Ecto neural progenitor cell (in vitro differentiated cells): ENCODE data around the gene WDR37.
A peak's percentile ranks its signal among the peaks of the same experiment; 100 is the strongest.
"Not testable (repeated sequence)": the region's sequence is repeated elsewhere in the genome, so short reads cannot be mapped to it uniquely, and the experiment has no call there.

Experiments used
- DNase-seq: peaks from one replicate; pipeline ENCODE4 v3.0.0-alpha.2; 2018; ENCODE audit warnings: low spot score

The WDR37 gene, protein sequence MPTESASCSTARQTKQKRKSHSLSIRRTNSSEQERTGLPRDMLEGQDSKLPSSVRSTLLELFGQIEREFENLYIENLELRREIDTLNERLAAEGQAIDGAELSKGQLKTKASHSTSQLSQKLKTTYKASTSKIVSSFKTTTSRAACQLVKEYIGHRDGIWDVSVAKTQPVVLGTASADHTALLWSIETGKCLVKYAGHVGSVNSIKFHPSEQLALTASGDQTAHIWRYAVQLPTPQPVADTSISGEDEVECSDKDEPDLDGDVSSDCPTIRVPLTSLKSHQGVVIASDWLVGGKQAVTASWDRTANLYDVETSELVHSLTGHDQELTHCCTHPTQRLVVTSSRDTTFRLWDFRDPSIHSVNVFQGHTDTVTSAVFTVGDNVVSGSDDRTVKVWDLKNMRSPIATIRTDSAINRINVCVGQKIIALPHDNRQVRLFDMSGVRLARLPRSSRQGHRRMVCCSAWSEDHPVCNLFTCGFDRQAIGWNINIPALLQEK

DNA sequence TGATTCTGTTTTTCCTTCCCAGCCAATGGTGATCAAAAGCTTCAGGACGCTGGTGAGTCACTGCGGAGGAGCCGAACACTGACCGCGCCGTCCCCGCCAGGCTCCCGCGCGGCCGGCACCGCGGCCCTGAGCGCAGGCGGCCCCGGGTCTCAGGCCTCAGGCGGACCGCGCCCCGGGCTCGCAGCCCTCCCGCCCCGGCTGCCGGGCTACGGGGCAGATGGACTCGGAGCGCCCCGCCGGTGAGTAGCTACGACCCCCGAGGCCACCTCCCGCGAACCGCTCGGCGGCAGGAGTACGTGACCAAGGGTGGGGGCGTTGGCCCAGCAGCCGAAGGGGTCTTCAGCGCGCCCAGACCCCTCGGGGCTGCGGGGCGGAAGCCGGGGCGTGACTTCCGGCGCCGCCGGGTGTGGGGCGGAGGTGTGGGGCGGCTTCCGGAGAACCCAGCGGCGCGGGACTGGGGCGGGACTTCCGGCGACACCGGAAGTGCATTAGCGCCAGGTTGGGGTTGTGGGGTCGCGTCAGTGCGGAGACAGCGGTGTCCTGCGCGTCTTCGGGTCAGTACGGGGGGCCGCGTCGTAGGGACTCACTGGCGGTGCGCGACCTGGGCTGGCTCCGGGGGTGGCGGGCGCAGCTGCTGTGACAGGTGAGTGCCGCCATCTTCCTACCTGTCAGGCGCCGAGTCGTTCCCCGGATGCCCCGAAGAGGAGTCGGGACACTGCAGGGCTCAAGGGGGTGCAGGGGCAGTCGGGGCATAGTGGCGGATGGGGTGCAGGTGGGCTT lies at the start of gene WDR37:
WDR37 (plus strand) TSS at position 60 of the 780 bp plus-strand sequence. CDS start 15,771 bp downstream, outside the sequence.
- DNase-seq = peak; percentile 94

DNA sequence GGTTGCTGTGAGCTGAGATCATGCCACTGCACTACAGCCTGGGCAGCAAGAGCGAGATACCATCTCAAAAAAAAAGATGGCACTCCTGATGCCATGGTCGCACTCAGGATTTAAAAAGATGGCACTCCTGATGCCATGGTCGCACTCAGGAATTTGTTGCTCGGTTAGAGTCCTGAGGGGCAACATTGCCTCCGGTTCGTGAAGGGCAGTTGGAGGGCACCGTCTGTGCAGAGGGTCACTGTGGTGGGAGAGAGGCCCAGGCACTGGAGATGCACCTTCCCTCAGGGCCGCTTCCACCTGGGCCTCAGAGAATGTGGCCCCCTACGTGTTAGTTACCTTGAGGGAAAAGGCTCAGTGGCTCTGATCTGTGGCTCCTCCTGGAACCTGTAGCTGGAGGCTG lies 49.6 kb upstream of the WDR37 start:
- DNase-seq = no peak

DNA sequence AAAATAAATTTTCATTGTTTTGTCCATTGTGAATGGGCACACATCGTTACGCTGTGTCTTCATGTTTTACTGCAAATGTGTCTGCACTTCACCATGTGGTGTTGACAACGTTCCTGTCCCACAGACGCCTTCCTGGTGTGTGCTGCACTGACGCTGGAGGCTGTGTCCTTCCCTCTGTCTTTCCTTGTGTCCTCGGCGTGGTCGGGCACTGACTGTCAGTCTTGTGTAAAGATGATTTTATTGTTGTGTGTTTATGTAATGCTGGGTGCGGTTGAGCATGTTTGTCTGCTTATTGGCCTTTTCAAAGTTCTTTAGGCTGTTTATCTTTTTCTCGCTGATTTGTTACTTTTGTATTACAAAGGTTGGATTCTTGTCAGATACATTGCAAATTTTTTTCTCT lies 48.6 kb upstream of the WDR37 start:
- DNase-seq = no peak

DNA sequence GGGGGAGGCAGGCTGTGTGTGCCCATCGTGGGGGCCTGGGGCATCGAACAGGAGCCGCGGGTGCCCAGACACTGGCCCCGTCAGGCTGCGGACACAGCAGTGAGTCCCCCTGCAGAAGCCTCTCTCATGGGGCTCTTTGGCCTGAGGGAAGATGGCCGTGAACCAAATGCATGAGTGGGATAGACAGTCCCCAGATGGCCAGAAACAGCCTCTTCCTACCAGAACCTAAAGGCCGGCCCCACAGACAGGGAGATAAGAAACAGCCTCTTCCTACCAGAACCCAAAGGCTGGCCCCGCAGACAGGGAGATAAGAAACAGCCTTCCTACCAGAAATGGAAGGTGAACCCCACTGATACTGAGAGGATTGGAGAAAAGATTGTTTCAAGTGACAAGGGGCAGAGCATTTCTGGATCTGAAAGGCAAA lies 47.1 kb upstream of the WDR37 start:
- no peak for DNase-seq

DNA sequence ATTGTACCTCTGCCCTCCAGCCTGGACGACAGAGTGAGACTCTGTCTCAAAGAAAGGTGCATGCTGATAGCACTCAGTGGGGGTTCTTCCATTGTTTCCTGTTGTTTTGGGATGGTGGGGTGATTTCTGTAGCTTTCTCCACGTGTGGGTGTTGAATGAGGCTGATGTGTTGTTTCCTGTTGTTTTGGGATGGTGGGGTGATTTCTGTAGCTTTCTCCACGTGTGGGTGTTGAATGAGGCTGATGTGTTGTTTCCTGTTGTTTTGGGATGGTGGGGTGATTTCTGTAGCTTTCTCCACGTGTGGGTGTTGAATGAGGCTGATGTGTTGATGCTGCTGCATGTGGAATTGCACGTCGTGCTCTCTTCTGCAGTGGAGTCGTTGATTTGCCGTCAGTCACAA lies 46.2 kb upstream of the WDR37 start:
- DNase-seq = not testable (repeated sequence)

DNA sequence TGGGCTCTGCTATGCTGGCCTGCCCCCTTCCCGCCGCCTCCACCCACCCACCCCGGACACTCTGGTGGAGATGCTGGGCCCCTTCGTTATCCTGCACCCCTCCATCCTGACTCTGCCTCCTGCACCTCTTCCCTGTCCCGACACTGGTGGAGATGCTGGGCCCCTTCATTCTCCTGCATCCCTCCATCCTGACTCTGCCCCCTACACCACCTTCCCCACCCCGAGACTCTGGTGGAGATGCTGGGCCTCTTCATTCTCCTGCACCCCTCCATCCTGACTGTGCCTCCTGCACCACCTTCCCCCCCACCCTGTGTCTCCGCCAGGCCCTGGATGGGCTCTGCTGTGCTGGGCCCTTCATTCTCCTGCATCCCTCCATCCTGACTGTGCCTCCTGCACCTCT lies 45.5 kb upstream of the WDR37 start:
- no peak for DNase-seq

DNA sequence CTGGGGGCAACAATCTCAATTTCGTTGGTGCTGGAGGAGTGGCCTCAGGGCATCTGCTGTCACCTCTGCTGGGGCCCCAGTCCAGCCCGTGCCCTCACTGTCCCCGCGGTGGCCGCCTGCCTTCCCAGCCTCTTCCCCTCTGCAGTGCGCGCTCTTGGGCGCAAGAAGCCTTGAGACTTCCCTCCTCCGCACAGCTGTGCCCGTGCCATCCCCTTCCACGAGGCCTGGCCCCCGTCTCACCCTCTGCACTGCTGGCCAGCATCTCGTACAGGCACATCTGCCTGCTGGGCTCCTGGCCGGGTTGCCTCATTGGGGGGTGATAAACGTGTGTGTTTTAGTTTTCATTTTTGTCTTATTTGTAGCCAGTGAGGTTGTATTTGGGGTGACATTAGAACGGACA lies 44.5 kb upstream of the WDR37 start:
- no peak for DNase-seq

DNA sequence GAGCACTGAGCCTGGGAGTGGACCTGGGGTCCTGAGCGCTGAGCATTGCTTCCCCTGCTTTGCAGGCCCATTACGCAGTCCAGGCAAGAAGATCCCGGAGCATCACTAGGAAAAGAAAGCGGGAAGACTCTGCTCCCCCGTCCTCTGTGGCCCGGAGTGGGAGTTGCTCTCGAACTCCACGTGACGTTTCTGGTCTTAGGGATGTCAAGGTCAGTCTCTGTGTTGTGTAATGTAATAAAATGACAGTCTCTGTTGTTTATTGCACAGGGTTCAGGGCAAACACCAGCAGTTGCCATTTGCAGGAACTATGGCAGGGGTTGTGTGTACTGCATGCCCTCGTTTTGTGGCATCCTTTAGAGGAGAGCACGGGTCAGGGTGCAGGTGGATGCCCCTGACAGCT lies 40.5 kb upstream of the WDR37 start:
- no peak for DNase-seq

DNA sequence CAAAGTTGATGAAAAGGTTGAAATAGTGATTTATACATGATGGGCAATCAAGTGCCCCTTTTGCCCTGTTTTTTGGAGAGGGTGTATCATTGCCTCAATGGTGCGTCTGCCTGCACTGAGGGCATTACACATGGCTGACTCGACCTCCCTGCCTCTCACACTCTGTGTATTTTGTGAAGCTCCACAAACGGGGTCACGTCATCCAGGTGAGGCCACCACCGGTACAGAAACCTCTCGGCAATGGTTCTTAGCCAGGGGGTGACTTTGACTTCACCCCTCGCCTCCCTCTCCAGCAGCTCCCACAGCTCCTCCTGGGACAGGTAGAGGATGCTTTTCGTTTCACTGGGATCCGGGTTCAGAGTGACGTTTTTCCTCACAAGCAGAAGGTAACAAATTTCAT lies 36.8 kb upstream of the WDR37 start:
- no peak for DNase-seq

DNA sequence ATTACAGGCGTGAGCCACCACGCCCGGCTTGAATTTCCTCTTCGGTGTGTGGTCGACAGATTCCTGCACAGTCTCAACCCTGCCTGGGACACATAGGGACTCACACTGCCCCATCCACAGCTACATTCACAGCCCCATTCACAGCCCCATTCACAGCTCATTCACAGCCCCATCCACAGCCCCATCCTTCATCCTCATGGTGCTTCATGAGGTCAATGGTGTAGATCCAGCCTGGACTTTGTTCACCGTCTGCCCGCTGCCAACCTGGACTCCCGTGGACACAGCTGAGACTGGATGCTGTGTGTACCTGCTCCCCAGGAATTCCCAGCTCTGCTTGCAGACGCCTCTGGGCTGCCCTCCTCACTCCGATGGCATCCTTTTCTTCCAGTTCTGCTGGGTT lies 35.7 kb upstream of the WDR37 start:
- DNase-seq = no peak

DNA sequence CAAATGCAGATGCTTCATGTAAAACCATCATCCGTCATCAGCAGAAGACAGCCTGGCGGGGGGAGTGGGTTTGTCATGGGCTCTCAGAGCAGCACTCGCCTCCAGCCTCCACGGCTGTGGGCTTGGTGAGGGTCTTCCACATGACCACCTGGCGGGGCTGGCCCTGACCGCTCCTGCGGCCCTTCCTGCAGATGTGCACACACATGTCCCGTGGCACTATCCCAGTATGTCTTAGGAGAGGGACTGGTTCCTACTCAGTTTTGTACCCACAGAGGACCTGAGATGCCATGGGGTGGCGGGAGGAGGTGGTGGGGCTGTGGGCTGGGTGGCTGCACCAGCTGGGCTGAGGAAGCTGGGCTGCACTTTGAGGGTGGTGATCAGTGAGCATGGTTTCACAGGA lies 35.2 kb upstream of the WDR37 start:
- no peak for DNase-seq

DNA sequence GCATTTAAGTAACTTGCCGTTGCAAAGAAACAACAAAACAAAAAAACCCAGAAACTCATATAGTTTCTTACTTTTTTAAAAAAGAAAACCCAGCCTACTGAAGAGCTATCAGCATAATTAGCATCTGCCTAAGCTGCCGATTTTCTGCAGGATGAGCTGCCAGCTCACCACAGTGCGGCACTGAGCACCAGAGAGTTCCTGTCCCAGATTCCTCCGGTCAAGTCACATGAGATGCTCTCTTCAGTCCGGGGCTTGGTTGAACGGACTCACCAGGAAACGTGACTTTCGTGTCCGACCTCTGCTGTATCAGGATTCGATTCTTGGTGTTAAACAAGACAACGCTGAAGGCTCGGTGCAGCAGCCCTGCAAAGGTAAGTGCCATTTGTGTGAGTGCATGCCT lies 33.8 kb upstream of the WDR37 start:
- DNase-seq = no peak

DNA sequence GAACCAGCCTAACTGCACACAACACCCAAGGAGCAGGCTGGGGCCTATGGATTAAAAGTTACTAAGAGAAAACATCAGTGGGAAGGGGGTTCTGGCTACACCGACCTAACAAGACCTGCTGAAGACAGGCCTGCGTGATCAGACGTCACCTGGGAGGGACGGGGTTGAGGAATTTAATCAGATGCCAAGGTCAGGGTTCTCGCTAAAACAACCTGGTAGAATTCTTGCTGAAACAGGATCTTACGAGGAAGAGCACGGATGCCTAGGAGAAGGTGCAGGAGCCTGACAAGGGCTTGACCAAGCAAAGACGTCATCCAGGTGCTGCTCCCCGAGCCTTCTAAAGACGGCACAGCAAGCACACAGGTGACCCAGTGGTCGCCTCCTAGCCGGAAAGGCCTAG lies 32.1 kb upstream of the WDR37 start:
- DNase-seq = no peak

DNA sequence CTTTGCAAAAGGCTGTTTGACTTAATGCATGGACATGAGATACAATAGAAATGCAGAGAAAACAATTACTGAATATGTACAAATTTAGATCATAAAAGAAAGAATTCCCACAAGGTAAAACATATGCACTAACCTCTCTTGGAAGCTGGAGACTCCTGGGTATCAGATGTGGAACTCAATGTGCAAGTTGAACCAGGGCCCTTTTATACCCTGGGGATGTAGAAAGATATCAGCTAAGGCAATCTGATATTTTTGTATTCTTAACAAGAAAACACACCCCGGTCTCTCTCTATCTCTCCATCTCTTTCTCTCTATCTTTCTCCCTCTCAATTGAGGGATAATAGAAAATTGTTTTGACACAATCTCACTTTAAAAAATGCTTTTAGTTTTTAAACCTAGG lies 30.5 kb upstream of the WDR37 start, which contains the start of gene IDI2:
IDI2 (minus strand) TSS at position 177 of the 400 bp plus-strand sequence. CDS start 1,136 bp downstream, outside the sequence.
- DNase-seq = no peak

DNA sequence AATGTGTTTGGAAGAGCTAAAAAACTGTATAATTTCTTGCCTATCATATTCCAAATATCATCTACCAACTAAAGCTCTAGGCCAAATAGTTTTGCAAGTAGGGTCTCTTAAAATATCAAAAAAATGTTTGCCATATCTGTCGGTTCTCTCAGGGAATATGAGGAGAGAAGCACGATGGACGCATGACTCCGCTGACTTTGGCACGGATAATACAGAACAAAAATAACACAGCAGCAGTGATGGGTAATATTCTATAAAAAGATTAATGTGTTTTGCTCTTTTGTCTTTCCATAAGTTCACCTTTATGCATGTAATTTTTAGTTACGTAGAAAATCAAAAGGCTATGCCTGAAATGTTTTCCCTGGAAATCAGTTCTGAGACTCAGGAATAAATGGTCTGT lies 29.6 kb upstream of the WDR37 start:
- DNase-seq = no peak

DNA sequence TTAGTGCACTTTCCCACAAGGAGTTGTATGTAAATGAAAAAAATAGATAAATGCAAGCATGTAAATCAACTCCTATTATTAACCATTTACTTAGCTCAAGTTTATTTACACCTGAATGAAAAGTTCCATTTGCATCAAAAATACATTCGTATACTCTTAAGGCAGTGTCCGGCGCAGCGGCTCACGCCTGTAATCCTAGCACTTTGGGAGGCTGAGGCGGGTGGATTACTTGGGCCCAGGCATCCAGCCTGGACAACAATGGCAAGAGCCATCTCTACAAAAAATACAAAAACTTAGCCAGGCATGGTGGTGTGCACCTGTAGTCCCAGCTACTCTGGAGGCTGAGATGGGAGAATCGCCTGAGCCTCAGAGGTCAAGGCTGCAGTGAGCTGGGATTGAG lies 26.3 kb upstream of the WDR37 start:
- no peak for DNase-seq

DNA sequence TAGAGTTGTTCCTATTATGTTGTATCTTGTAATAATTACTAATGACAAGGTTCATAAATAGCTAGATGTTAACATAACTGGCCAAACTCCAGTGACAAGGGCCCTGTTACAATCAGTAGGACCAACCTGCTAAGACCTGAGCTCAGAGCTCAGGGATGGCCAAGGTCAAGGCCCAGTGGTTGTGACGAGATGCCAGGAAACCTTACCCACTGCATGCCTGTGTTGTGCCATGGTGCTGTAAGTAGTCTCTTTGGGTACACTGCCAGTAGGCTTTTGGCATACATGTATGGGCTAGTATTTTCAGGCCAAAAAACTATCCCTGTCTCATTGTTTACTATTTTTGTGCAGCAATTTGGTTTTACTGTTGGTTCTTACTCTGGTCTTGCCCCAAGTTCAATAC lies 22.6 kb upstream of the WDR37 start:
- no peak for DNase-seq

DNA sequence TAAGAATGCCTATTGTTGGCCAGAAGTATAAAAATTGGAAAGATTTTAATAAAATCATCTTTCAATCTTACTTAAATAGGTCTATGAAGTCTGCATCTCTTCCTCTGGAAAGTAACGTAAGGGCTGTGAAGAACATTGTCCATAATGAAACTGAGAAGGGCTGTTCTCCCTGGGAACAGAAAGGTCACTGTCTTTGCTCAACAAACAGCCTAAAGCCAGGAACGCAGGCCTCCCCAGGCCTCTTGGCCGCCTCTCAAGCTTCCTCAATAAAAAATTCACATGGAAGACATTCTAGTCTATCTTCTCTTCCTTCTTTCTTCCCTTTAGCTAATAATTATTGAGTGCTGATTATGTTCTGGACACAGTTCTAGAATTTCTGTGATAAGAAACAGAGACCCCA lies 21.4 kb upstream of the WDR37 start:
- DNase-seq = no peak

DNA sequence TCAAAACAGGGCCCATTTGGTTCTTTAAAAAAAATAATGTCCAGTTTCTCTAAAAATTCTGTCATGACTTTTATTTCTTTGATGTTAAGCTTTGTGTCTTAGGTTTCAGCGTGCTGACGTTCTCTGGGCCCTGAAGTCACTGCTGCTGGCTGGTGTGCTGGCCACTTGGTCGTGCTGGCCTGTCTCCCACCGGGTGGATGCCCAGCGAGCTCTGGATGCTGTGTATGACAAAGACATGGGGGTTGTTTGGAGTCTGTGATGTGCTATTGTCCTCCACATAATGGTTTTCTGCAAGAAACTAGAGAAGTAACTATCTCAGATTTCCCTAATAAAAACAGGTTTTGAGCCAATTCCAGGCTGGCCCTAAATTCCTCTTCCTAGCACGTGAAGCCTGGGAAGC lies 21.0 kb upstream of the WDR37 start:
- DNase-seq = no peak

DNA sequence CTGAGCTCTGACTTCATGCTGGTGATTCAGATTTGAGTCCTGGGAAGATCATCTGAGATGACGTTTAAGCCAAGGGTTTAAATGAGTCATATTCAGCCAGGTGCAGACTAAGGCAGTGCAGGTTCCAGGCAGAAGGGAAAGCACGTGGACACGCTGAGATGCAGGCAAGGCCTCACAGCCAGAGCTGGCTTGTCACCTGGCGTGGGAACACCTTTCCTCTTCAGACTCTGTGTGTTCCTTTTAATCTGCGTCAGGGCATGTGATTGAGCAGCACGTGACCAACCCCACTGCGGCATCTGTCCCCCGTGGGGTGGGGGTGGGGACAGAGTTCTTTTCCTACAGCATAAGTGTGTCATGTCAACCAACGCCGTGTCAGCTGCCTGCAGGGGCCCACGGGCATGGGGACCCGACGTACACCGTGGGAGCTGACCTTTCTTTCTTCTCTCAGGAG lies 19.8 kb upstream of the WDR37 start:
- no peak for DNase-seq

DNA sequence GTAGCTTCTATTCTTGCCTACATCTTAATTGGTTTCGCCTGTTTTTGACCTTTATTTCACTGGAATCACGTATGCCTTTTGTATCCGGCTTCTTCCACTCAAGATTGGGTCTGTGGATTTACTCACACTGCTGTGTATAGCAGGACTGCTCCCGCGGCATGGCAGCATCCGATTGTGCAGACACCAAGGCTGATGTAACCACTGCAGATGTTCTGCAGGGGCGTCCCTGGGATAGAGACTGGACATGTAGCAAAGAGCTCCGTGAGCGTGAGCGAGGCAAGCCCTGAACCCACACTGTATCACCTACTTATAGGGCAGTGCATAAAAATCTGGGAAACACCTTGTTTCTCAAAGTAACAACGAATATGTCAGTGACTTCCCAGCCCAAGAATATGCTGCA lies 19.1 kb upstream of the WDR37 start:
- DNase-seq = no peak

DNA sequence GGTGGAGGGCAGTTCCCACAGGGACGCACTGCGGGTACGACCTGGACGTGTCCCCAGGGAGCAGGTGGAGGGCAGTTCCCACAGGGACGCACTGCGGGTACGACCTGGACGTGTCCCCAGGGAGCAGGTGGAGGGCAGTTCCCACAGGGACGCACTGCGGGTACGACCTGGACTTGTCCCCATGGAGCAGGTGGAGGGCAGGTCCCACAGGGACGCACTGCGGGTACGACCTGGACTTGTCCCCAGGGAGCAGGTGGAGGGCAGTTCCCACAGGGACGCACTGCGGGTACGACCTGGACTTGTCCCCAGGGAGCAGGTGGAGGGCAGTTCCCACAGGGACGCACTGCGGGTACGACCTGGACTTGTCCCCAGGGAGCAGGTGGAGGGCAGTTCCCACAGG lies 17.4 kb upstream of the WDR37 start:
- not testable (repeated sequence) for DNase-seq

DNA sequence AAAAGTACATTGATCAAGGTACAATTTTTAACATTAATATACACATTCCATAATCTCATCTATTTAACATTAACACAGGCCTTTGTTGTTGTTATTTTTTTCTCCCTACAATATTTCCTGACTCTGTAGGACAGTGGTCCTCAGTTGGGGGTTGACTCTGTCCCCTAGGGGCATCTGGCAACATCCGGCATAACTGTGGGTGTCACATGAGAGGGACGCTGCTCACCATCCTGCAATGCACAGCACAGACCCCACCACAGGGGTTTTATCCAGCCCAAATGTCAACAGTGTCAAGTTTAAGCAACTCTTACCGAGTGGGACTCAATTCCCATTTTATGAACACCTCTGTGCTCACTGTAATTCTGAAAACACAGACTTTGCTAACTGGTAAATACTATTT lies 16.1 kb upstream of the WDR37 start:
- DNase-seq = no peak
